ENCODE data around the gene SLC51B.

SLC51B gene

GRCh38 chr15:65101891-65102708 lies 56.9 kb downstream of the SLC51B start:
- no peak for DNase-seq

GRCh38 chr15:65102912-65103311 lies 57.7 kb downstream of the SLC51B start:
- no peak for DNase-seq
